ENCODE data around the gene LMBR1. TPM values are rescaled to one million over a fixed set of nuclear protein-coding genes. Genes with fewer than 3 reads are reported as not detected.
"Not testable (repeated sequence)": the region's sequence is repeated elsewhere in the genome, so short reads cannot be mapped to it uniquely, and the experiment has no call there.

LMBR1 gene
- total RNA-seq, 1 donor from 2014 or later: 49.7 TPM

GRCh38 chr7:156941393-156942182 lies 48.6 kb upstream of the LMBR1 start:
- Histone ChIP-seq H3K27ac (ENCODE audit: low read depth, low read length) (no peak overlapping the region), H3K79me2 (ENCODE audit: insufficient read depth, low read length) (no peaks in the 10 kb centered on the region), H4K20me1 (ENCODE audit: insufficient read depth, low read length) (no peaks in the 10 kb centered on the region), H3K4me3 (ENCODE audit: insufficient read depth, low read depth, low read length) (no peak overlapping the region), H3K4me1 (ENCODE audit: insufficient read depth, low read length) (no peaks in the 10 kb centered on the region), H2AFZ (ENCODE audit: low read depth, low read length) (no peak overlapping the region), H3K9ac (ENCODE audit: low read length) (no peak overlapping the region), H3K9me3 (ENCODE audit: insufficient read depth, low read depth, low read length) (no peaks in the 10 kb centered on the region), H3K4me2 (ENCODE audit: low read length) (no peak overlapping the region), H3K36me3 (ENCODE audit: insufficient read depth, low read length) (no peaks in the 10 kb centered on the region), H3K27me3 (ENCODE audit: insufficient read depth, low read length) (peaks cover 20% of the 10 kb centered on the region)
- FAIRE-seq (no peak), DNase-seq (ENCODE audit: low read depth) (no peak)
- H3K4me3 Mint-ChIP-seq (ENCODE audit: unreplicated experiment): no peak overlapping the region
- TF ChIP-seq CTCF (IDR thresholded peaks at IDR 0.05; ENCODE audit: insufficient read depth, low read depth, low read length): no peak
- TF ChIP-seq EZH2 (IDR thresholded peaks at IDR 0.05; ENCODE audit: insufficient read depth, low read length): no peak
- no peak overlapping the region for H3K27ac Mint-ChIP-seq (ENCODE audit: unreplicated experiment)
- no peaks in the 10 kb centered on the region for H3K36me3 Mint-ChIP-seq (ENCODE audit: low read depth, unreplicated experiment)
- peaks cover 19% of the 10 kb centered on the region for H3K27me3 Mint-ChIP-seq (ENCODE audit: low read depth, unreplicated experiment)
- no peaks in the 10 kb centered on the region for H3K4me1 Mint-ChIP-seq (ENCODE audit: low read depth, unreplicated experiment)
- H3K9me3 Mint-ChIP-seq (ENCODE audit: unreplicated experiment): no peaks in the 10 kb centered on the region

GRCh38 chr7:156940421-156941122 lies 47.6 kb upstream of the LMBR1 start:
- no peak overlapping the region for H2AFZ ChIP-seq (ENCODE audit: low read depth, low read length)
- no peak overlapping the region for H3K4me3 ChIP-seq (ENCODE audit: insufficient read depth, low read depth, low read length)
- Mint-ChIP-seq H3K36me3 (ENCODE audit: low read depth, unreplicated experiment) (no peaks in the 10 kb centered on the region), H3K4me1 (ENCODE audit: low read depth, unreplicated experiment) (no peaks in the 10 kb centered on the region), H3K27ac (ENCODE audit: unreplicated experiment) (no peak overlapping the region), H3K4me3 (ENCODE audit: unreplicated experiment) (no peak overlapping the region), H3K27me3 (ENCODE audit: low read depth, unreplicated experiment) (peaks cover 19% of the 10 kb centered on the region), H3K9me3 (ENCODE audit: unreplicated experiment) (no peaks in the 10 kb centered on the region)
- no peaks in the 10 kb centered on the region for H3K4me1 ChIP-seq (ENCODE audit: insufficient read depth, low read length)
- FAIRE-seq: no peak
- peaks cover 20% of the 10 kb centered on the region for H3K27me3 ChIP-seq (ENCODE audit: insufficient read depth, low read length)
- no peak overlapping the region for H3K27ac ChIP-seq (ENCODE audit: low read depth, low read length)
- H3K36me3 ChIP-seq (ENCODE audit: insufficient read depth, low read length): no peaks in the 10 kb centered on the region
- no peaks in the 10 kb centered on the region for H4K20me1 ChIP-seq (ENCODE audit: insufficient read depth, low read length)
- H3K79me2 ChIP-seq (ENCODE audit: insufficient read depth, low read length): no peaks in the 10 kb centered on the region
- no peak overlapping the region for H3K9ac ChIP-seq (ENCODE audit: low read length)
- no peaks in the 10 kb centered on the region for H3K9me3 ChIP-seq (ENCODE audit: insufficient read depth, low read depth, low read length)
- TF ChIP-seq EZH2 (IDR thresholded peaks at IDR 0.05; ENCODE audit: insufficient read depth, low read length): no peak
- TF ChIP-seq CTCF (IDR thresholded peaks at IDR 0.05; ENCODE audit: insufficient read depth, low read depth, low read length): no peak
- no peak overlapping the region for H3K4me2 ChIP-seq (ENCODE audit: low read length)
- no peak for DNase-seq (ENCODE audit: low read depth)

GRCh38 chr7:156936766-156937165 lies 43.8 kb upstream of the LMBR1 start:
- H3K27me3 Mint-ChIP-seq (ENCODE audit: low read depth, unreplicated experiment); H3K9ac ChIP-seq (ENCODE audit: low read length); FAIRE-seq; H3K79me2 ChIP-seq (ENCODE audit: insufficient read depth, low read length); H3K4me1 ChIP-seq (ENCODE audit: insufficient read depth, low read length); H3K36me3 ChIP-seq (ENCODE audit: insufficient read depth, low read length); H3K9me3 ChIP-seq (ENCODE audit: insufficient read depth, low read depth, low read length); DNase-seq (ENCODE audit: low read depth); H3K36me3 Mint-ChIP-seq (ENCODE audit: low read depth, unreplicated experiment); H3K27ac ChIP-seq (ENCODE audit: low read depth, low read length); H4K20me1 ChIP-seq (ENCODE audit: insufficient read depth, low read length); H3K27me3 ChIP-seq (ENCODE audit: insufficient read depth, low read length); H3K4me3 Mint-ChIP-seq (ENCODE audit: unreplicated experiment); H2AFZ ChIP-seq (ENCODE audit: low read depth, low read length); H3K4me3 ChIP-seq (ENCODE audit: insufficient read depth, low read depth, low read length); H3K27ac Mint-ChIP-seq (ENCODE audit: unreplicated experiment); H3K4me2 ChIP-seq (ENCODE audit: low read length); H3K4me1 Mint-ChIP-seq (ENCODE audit: low read depth, unreplicated experiment); H3K9me3 Mint-ChIP-seq (ENCODE audit: unreplicated experiment): not testable (repeated sequence)

All from astrocyte (in vitro differentiated cells and primary cell).